Measurements from ENCODE around the gene AZIN2.
A peak's percentile ranks its signal among the peaks of the same experiment; 100 is the strongest.
"Not testable (repeated sequence)": the region's sequence is repeated elsewhere in the genome, so short reads cannot be mapped to it uniquely, and the experiment has no call there.

AZIN2 gene

DNA sequence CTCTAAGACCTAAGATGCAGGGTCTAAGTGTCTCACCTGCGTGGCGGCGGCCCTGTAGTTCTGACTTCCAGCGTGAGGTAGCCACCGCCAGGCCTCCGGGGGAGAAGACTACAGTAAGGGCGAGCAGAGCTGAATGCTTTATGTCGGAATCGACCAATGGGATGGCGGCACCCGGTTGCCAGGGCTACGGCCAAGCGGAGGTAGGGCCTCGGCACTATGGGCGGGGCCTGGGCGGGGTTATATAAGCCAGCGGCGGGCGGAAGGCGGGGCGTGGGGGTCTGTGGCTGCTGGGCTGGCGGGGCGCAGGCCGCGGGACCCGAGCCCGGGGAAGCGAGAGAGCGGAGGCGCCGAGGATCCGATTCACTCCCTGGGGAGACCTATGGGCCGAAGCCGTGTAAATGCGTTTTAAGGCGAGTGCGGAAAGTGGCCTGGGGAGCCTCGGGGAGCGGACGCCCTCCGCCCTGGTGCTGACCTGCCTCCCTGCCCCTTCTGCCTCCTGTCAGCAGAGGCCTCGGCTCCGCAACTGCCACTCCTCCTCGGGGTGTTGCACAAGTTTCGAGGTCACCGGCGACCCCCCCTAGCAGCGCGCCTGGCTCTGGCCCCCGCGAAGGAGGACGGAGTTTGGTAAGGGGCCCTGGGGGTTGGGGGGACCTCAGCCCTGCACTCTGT is at the start of gene AZIN2:
Gene AZIN2, plus strand, starts transcription at position 269 of the 669 bp plus-strand sequence. CDS start 1,097 bp downstream, outside the sequence.
- DNase-seq = peak; percentile 88
- in situ Hi-C loops (cut with MboI; ENCODE audit: low pct_unique_long_range_greater_than_20kb, low sequenced_read_pairs) = no loop called here

DNA sequence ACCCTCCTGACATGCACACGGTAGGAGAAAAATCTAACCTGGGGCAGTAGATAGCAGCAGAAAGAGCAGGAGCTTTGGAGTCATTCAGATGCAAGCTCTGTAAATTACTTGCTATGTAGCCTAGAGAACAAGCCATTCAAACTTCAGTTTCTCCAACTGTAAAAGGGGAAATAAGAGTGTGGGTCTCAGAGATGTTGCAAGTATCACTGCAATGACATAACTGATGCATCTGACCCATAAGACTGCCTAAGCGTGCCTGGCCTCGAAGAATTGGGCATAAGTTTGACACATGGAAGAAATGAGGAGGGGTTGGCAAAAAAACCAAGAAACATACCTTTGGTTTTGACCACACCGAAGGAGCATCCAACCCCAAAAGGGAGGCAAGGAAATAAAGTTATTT is 49.4 kb upstream of the AZIN2 start:
- in situ Hi-C loops (cut with MboI; ENCODE audit: low pct_unique_long_range_greater_than_20kb, low sequenced_read_pairs) = no loop called here
- no peak for DNase-seq

DNA sequence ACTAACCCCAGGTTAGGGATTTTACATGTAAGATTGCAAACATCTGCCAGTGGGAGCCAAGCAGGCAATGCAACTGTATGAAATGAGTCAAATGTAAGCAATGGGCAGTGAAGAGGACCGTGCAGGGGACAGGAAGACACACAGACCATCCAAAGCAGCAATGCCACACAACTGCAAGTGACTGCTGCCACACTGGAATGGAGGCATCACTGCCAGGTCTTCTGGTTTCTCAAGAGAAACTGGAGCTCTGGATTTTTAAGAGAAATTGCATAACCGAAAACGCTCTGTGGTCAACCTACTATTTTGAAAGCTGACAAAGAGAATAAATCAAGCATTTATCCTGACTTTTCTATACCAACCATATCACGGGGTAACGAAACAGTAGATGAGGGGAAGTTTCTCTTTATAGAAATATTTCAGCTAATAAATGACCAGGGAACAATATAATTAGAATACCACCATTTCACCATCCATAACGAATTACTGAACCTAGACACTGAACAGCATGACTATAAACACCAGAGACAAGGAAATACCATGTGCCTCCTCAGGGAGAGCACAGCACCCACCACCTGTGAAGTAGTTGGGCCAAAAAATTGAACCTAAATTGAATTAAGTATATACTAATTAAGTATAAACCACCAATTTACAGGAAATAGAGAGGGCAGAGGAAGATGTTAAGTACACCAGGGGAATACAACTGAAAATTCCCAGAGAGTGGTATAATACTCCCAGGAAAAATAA is 48.7 kb upstream of the AZIN2 start:
- in situ Hi-C loops (cut with MboI; ENCODE audit: low pct_unique_long_range_greater_than_20kb, low sequenced_read_pairs) = no loop called here
- DNase-seq = peak; percentile 29

DNA sequence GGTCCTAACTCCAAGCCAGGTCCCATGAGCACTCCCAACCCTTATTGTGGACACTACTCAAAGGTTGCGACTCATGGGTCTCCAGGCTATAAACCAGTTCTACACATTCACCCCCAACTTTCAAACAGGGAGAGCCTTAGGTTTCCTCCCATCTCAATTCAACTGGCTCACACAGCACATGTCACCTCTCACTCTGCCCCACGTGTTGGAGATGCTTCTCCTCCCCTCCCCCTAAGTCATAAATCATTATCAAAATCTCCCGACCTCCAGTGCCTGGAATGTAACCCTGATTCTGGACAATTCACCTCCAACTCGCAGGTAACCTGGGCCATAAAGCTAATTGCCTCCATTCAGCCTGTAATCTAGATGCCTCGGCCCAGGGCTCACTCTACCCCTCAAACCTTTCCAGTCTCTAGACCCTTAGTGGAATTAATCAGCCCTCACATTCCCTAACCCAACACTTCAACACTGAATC is 44.9 kb upstream of the AZIN2 start:
- peak; percentile 59 for DNase-seq
- in situ Hi-C loops (cut with MboI; ENCODE audit: low pct_unique_long_range_greater_than_20kb, low sequenced_read_pairs) = no loop called here

DNA sequence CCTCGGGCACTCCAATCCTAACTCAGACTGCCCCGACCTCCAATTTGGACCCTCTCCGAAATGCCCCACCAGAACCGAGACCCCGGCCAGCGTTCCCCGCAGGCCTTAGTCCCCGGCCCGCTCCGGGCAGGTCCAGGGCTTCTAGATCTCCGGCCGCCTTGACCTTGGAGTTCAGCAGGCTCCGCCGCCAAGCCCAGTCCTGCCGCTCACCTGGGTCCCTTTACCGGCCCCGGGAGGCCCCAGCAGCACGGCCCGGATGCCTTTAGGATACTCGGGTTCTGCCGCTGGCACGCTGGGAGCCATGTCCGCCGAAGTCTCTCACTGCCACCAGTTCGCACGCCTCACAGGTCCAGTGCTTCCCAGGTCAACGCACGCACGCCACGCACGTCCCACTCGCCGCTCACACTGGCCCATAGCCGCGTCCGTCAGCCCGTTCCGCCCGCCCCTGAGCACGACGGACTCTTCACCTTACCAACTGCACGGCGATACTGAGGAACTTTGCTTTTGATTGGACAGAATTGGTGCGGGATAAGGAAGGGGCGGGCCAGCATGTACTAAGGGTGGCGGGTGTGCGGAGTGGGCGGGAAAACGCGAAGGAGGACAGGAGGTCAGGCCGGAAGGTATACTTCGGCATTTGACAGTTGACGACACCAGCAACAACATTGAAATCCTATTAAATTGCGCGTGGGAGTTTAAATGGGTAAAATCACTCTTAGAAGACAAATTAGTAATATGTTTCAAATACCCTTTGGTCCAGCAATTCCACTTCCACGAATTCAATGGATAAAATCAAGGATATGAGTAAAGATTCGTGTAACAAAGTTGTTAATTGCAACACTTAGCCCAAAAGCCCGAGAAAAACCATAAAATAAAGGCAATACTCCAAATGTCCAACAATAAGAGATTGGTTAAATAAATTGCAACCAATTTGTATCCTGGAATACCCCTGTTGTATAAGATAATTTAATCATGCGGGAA is 44.1 kb upstream of the AZIN2 start, which contains the start of gene AK2:
Gene AK2, minus strand, starts transcription at position 358 of the 978 bp plus-strand sequence. Its CDS starts 55 bp downstream, at position 303.
- in situ Hi-C loops (cut with MboI; ENCODE audit: low pct_unique_long_range_greater_than_20kb, low sequenced_read_pairs) = no loop called here
- DNase-seq = peak; percentile 99

DNA sequence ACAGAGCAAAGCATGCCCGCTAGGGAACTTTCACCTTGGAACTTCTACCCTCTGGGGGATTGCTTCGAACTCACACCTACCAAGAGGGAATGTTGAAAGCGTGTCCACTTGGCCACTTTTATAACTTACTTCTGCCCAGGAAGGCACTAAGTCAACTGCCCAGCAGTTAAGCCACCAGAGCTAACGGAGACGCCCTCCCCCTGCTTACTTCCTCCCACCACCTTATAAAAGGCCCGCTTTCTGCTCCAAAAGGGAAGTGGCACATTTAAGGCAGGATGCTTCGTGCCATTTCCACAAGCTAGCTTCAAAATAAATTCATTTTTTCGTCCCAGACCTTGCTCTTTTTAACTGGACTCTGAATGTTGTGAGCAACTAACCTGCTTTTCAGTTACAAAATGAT is 41.1 kb upstream of the AZIN2 start:
- in situ Hi-C loops (cut with MboI; ENCODE audit: low pct_unique_long_range_greater_than_20kb, low sequenced_read_pairs) = no loop called here
- peak; percentile 76 for DNase-seq

DNA sequence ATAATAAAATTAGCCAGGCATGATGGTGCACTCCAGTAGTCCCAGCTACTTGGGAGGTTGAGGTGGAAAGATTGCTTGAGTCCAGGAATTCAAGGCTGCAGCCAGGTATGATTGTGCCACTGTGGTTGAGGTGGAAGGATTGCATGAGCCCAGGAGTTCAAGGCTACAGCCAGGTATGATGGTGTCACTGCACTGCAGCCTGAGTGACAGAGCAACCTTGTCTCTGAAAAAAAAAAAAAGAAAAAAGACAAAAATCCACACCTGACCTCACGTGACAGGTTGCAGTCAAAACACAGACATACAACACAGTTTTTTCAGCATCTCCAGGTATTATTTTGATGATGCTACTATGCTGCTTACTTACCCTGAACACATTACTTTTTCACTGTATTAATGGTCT is 39.9 kb upstream of the AZIN2 start:
- in situ Hi-C loops (cut with MboI; ENCODE audit: low pct_unique_long_range_greater_than_20kb, low sequenced_read_pairs) = no loop called here
- DNase-seq = no peak

DNA sequence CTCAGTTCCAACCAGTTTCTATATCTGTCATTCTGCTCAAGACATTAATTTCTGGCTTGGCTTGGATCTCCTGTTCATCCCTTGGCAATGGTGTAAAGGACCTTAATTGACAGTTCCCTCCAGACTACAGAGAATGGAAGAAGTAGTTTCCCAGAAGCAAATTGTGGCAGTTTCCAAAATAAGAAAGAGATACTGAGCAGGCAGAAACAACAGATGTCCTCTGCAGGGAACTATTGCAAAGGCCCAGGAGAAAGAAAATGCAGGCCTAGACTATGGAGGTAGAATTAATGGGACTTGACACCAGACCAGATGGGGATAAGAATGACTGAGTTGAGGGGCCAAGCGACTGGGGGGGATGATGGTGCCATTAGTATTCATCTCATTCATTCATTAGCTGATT is 38.1 kb upstream of the AZIN2 start:
- no peak for DNase-seq
- in situ Hi-C loops (cut with MboI; ENCODE audit: low pct_unique_long_range_greater_than_20kb, low sequenced_read_pairs) = no loop called here

DNA sequence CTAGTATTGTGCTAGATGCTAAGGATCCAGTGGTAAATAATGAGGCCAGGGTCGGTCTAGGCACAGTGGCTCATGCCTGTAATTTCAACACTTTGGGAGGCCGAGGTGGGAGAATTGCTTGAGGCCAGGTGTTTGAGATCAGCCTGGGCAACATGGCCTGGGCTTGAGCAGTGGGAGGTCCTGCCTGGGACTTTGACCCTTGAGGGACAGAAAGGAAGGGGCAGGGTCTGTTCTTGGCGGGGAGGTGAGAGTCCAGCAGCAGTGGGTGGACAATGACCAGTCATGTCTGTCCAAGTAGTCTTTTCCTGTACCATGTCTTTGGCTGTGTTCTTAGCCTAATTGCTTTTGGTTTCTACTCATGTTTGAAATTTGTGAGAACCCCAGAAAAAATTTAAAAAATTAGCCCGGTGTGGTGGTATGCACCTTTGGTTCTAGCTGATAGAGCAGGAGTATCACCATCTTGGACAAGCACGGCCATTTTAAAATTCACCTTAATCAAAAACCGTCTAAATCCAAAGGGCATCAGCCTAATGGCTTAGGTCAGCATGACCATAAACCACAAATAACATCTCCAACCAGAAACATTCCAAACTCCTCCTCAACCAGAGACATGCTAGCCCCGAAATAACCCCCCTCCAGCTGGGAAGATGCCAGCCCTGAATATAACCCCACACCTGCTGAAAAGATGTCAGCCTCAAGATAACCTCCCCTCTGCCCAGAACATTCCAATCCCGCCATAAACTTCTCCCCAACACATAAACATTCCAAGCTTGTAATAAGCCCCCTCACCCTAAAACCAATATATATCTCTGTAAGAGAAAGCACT is 37.5 kb upstream of the AZIN2 start:
- DNase-seq = no peak
- in situ Hi-C loops (cut with MboI; ENCODE audit: low pct_unique_long_range_greater_than_20kb, low sequenced_read_pairs) = no loop called here

DNA sequence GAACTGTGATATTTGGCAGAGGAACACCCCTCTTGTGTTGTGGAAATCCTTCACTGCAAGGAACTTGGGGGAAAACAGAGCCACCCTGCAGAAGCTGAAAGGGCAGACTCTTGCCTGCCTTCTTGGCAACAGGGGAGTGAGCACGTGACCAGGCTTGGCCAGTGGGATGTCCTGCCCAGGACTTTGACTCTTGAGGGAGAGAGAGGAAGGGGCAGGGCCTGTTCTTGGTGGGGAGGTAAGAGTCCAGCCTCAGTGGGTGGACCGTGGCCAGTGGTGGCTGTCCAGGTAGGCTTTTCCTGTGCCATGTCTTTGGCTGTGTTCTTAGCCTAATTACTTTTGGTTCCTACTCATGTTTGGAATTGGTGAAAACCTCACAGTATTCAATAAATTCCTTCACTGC is 35.7 kb upstream of the AZIN2 start:
- in situ Hi-C loops (cut with MboI; ENCODE audit: low pct_unique_long_range_greater_than_20kb, low sequenced_read_pairs) = no loop called here
- DNase-seq = no peak

DNA sequence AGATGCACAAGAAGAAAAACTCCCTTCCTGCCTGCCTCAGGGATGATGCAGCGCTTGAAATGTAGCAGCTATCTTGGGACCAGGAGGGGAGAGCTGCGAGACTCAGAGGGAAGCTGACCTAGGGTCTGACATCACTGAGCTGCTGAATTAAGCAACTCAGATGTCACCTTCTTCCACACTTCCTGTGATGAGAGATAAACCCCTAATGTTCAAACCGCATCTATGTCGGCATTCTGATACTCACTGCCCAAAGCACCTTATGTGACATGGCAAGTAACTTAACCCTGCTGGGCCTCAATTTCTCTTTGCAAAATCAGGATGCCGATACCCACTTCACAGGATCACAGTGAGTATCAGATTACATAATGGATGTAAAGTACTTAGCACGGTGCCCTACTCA is 35.1 kb upstream of the AZIN2 start:
- in situ Hi-C loops (cut with MboI; ENCODE audit: low pct_unique_long_range_greater_than_20kb, low sequenced_read_pairs) = no loop called here
- DNase-seq = peak; percentile 71

DNA sequence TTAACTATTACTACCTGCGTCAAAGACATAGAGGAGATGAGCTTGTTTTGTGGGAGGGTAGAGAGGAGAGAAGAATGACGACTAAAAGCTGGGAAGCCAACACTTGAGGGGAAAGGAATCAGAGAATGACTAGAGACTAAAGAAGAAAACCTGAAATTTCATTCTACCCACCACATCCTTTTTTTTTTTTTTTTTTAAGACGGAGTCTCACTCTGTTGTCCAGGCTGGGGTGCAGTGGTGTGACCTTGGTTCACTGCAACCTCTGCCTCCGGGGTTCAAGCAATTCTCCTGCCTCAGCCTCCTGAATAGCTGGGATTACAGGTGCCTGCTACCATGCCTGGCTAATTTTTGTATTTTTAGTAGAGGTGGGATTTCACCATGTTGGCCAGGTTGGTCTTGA is 34.7 kb upstream of the AZIN2 start:
- in situ Hi-C loops (cut with MboI; ENCODE audit: low pct_unique_long_range_greater_than_20kb, low sequenced_read_pairs); DNase-seq: not testable (repeated sequence)

DNA sequence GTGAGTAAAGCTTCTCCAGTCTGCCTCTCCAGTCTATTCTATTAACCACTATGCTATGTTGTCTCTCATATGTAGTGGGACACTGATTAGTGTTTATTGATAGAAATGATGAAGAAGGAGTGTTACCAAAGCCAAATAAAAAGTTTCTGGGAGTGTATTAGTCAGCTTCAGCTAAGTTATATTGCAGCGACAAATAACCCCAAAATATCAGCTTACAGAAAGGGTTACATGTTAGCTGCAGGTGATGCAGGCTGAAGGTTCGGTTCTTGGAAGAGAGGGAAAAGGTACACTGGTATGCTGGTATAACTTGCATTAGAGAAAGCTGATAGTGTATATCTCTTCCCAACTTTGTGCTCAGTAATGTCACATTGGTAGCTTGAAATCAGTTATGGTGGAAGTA is 33.7 kb upstream of the AZIN2 start:
- DNase-seq = no peak
- in situ Hi-C loops (cut with MboI; ENCODE audit: low pct_unique_long_range_greater_than_20kb, low sequenced_read_pairs) = no loop called here

DNA sequence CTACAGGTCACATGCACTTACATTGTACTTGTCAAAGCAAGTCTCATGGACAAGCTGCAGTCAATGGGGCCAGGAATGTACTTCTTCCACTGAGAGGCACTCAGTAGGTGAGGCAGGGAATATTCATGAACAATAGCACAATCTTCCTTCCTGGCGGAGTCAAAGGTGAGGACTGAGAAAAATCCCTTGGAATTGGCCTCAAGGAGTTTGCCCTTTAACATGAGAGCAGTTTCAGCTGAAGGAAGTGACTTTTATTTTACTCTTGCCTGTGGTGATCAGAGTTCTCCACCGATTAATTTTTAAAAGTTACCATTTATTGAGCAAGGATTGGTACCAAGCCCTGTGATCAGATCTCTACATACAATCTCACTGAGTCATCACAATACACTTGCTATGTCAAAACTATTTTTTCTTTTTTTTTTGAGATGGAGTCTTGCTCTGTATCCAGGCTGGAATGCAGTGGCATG is 33.1 kb upstream of the AZIN2 start:
- in situ Hi-C loops (cut with MboI; ENCODE audit: low pct_unique_long_range_greater_than_20kb, low sequenced_read_pairs) = no loop called here
- DNase-seq = no peak

DNA sequence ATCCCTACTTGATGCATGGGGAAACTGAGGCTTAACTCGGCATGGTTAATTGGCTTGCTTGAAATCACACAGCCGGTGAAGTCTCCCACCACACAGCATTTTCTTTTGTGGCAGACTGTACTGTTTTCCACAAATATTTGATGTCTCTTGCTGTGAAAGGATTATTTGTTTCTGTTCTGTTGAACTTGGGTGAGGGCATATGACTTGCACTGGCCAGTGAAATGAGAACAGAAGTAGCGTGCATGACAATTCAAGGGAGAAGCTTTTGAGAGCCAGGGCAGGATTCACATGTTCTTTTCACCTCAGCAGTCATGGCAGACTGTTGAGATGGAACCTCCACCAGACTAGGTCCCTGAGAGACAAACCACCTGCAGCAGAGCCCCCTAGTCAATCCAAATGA is 32.5 kb upstream of the AZIN2 start:
- DNase-seq = no peak
- in situ Hi-C loops (cut with MboI; ENCODE audit: low pct_unique_long_range_greater_than_20kb, low sequenced_read_pairs) = no loop called here

DNA sequence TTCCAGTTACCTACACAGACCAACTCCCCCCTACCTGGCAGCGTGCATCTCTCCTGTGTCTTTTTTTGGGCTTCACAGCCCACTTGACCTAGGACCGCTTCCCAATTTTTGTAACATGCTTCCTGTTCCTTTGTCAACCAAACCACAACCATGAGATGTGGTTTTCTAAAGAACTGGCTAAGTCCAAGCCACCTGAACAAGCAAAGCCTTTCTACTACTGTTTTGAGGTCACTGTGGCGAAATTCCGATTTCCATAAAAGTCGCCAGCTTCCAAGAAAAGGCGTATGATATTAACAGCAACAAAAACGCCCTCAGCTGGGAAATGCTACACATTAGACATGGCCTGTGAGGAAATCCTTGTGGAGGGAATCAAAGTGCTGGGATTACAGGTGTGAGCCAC is 31.6 kb upstream of the AZIN2 start:
- in situ Hi-C loops (cut with MboI; ENCODE audit: low pct_unique_long_range_greater_than_20kb, low sequenced_read_pairs) = no loop called here
- peak; percentile 86 for DNase-seq

DNA sequence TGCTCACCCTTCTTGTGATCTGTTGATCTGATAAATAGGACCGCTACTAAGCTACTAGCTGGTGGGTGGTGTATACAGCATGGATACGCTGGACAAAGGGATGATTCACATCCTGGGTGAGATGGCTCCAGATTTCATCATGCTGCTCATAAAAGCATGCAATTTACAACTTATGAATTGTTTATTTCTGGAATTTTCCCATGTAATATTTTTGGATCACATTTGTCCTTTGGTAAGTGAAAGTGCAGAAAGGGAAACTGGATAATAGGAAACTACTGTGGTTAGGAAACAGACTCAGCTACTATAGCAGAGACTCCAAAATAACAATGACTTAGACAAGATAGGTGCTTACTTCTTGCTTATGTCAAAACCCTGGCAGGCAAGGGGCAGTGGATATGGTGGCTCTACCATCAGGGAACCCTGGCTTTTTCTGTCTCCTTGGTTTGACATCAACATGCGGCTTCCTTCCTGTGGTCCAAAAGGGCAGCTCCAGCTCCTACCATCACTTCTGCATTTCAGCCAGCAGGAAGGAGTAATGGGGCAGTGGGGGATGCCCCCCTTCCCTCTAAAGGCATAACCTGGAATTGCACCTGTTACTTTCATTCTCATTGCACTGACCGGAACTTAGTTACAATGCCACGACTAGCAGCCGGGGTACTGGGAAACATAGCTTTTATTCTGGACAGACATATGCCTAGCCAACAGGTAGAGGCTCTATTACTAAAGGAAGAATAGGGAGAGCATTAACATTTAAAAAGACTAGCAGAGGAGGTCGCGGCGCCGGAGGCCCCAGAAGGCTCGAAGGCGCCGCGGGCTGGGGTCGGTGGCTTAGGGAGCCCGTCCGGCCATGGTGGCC is 30.5 kb upstream of the AZIN2 start:
- in situ Hi-C loops (cut with MboI; ENCODE audit: low pct_unique_long_range_greater_than_20kb, low sequenced_read_pairs) = no loop called here

More for the DNA sequence above, 30.5 kb upstream of the AZIN2 start:
- DNase-seq = peak; percentile 42

Data from KBM-7 (cell line).